Astrocyte (in vitro differentiated cells and primary cell): ENCODE results near the gene MID2.

ENCODE experiments used
- CTCF ChIP-seq: IDR thresholded peaks from 2 replicates; pipeline ENCODE4 v1.5.1; 2011; ENCODE audit warnings: low read depth, mild to moderate bottlenecking, inconsistent platforms, low read length, moderate library complexity; ENCODE audit not compliant: insufficient read depth
- EZH2 ChIP-seq: IDR thresholded peaks from 2 replicates; pipeline ENCODE4 v1.6.1; 2012; ENCODE audit warnings: mild to moderate bottlenecking, low read length, inconsistent platforms; ENCODE audit not compliant: insufficient read depth

- TF ChIP-seq CTCF (no peak), EZH2 (no peak)
Observed at GRCh38 chrX:107845625-107846024, 20.0 kb downstream of the MID2 start.
